B cell (primary cell): ENCODE results near the gene AUNIP. TPM values are rescaled to one million over a fixed set of nuclear protein-coding genes. Genes with fewer than 3 reads are reported as not detected.

Experiments
- ATAC-seq: fragments of 200-7000 bp; cut with Tn5 transposase; one replicate; pipeline ENCODE4 v1.10.0; 2021; ENCODE audit warnings: low read depth, mild to moderate bottlenecking, moderate number of reproducible peaks, moderate library complexity
- CTCF ChIA-PET: fragments of 350-600 bp; sonication (Branson Sonifier 250); formaldehyde crosslinking; loops from one replicate; lab custom pipeline; 2021; ENCODE audit warnings: antibody characterized with exemption, inconsistent platforms; lab: Charles Lee
- POLR2A ChIA-PET: fragments of 350-600 bp; sonication (Branson Sonifier 250); formaldehyde crosslinking; loops from one replicate; lab custom pipeline; 2021; ENCODE audit warnings: antibody characterized with exemption; lab: Charles Lee
- DNase-seq: peaks from one replicate; pipeline ENCODE4 v3.0.0; 2013
- H2AFZ ChIP-seq: 2 replicates; pipeline ENCODE4 v1.6.1; 2012; ENCODE audit warnings: mild to moderate bottlenecking, low read depth, low read length; ENCODE audit not compliant: insufficient read depth, poor library complexity, severe bottlenecking
- H3K27ac ChIP-seq, 2 donors: 1 replicate in 1 of 2; 2 replicates in 1 of 2; pipeline ENCODE4 v1.5.1; 2012 to 2013; ENCODE audit warnings: low read length in 2 of 2, mild to moderate bottlenecking in 2 of 2, moderate library complexity in 1 of 2
- H3K27me3 ChIP-seq, 4 experiments: fragments of 200-600 bp in 1 of 4; sonication (generic) in 1 of 4; replicated peaks in 1 of 4; 1 replicate in 2 of 4; 2 replicates in 2 of 4; pipeline versions ENCODE4 v1.6.1 to v1.7.0; 2013 to 2016; ENCODE audit warnings: low read length in 3 of 4, mild to moderate bottlenecking in 2 of 4, mixed read lengths in 1 of 4, moderate library complexity in 1 of 4; ENCODE audit not compliant: insufficient read depth in 4 of 4, control insufficient read depth in 3 of 4; ENCODE audit errors: control extremely low read depth in 1 of 4
- H3K36me3 ChIP-seq, 2 experiments: replicated peaks in 1 of 2; 1 replicate in 1 of 2; 2 replicates in 1 of 2; pipeline versions ENCODE4 v1.6.1 to v1.7.1; 2013; ENCODE audit warnings: low read length in 1 of 2; ENCODE audit not compliant: insufficient read depth in 2 of 2, control insufficient read depth in 1 of 2; ENCODE audit errors: control extremely low read depth in 1 of 2, extremely low read depth in 1 of 2
- H3K4me1 ChIP-seq, 2 donors: fragments of 200-600 bp in 1 of 2; sonication (generic) in 1 of 2; 1 replicate in 1 of 2; 2 replicates in 1 of 2; pipeline versions ENCODE4 v1.5.1 to v1.6.1; 2013 to 2017; ENCODE audit warnings: low read length in 2 of 2; ENCODE audit not compliant: control insufficient read depth in 2 of 2, insufficient read depth in 2 of 2
- H3K4me2 ChIP-seq: replicated peaks from 2 replicates; pipeline ENCODE3; 2012; ENCODE audit warnings: mild to moderate bottlenecking, low read depth, low read length; ENCODE audit not compliant: poor library complexity, severe bottlenecking
- H3K4me3 ChIP-seq, 5 experiments: fragments of 200-600 bp in 1 of 5; sonication (generic) in 1 of 5; 1 replicate in 3 of 5; 2 replicates in 2 of 5; pipeline versions ENCODE4 v1.5.1 to v1.7.0; 2011 to 2016; ENCODE audit warnings: low read length in 4 of 5, mild to moderate bottlenecking in 4 of 5, low read depth in 2 of 5, control low read depth in 1 of 5, moderate library complexity in 1 of 5; ENCODE audit not compliant: insufficient read depth in 1 of 5; ENCODE audit errors: control extremely low read depth in 1 of 5, extremely low read depth in 1 of 5
- H3K79me2 ChIP-seq: fragments of 200-600 bp; sonication (generic); one replicate; pipeline ENCODE4 v1.6.0; 2016; ENCODE audit warnings: low read length; ENCODE audit not compliant: control insufficient read depth, insufficient read depth
- H3K9ac ChIP-seq: fragments of 200-600 bp; sonication (generic); 2 replicates; pipeline ENCODE4 v1.6.1; 2017; ENCODE audit warnings: mild to moderate bottlenecking, low read length, moderate library complexity
- H3K9me3 ChIP-seq, 3 donors: one replicate each; pipeline versions ENCODE4 v1.6.1 to v1.7.1; 2013; ENCODE audit warnings: low read length in 2 of 3; ENCODE audit not compliant: control insufficient read depth in 2 of 3, insufficient read depth in 1 of 3; ENCODE audit errors: control extremely low read depth in 1 of 3
- H4K20me1 ChIP-seq: 2 replicates; pipeline ENCODE4 v1.6.0; 2012; ENCODE audit warnings: mild to moderate bottlenecking, low read length; ENCODE audit not compliant: insufficient read depth, control insufficient read depth, poor library complexity, severe bottlenecking
- H3K27ac Mint-ChIP-seq: one replicate; pipeline ENCODE4 v1.8.0; 2021; ENCODE audit warnings: mixed read lengths
- H3K27me3 Mint-ChIP-seq: one replicate; pipeline ENCODE4 v1.8.0; 2021; ENCODE audit warnings: mixed read lengths
- H3K4me1 Mint-ChIP-seq: one replicate; pipeline ENCODE4 v1.8.0; 2021; ENCODE audit warnings: mixed read lengths
- H3K4me3 Mint-ChIP-seq: one replicate; pipeline ENCODE4 v1.8.0; 2021; ENCODE audit warnings: mixed read lengths
- H3K9me3 Mint-ChIP-seq: one replicate; pipeline ENCODE4 v1.8.0; 2022; ENCODE audit warnings: mixed read lengths; ENCODE audit not compliant: insufficient read depth
- EZH2 ChIP-seq: IDR thresholded peaks from 2 replicates; pipeline ENCODE4 v1.6.1; 2012; ENCODE audit warnings: borderline replicate concordance, low read depth, mild to moderate bottlenecking, moderate library complexity, low read length; ENCODE audit not compliant: insufficient read depth, poor library complexity, severe bottlenecking
- WGBS: methylation state at CpG from one replicate; pipeline ENCODE4 v1.1.5; 2013; ENCODE audit warnings: missing lambda C conversion rate; ENCODE audit not compliant: insufficient coverage; 5-methylcytosine and 5-hydroxymethylcytosine counted together
- intact Hi-C: fragments of 100-400 bp; cut with micrococcal nuclease; formaldehyde crosslinking; loops from one replicate; pipeline ENCODE4 v1.10.0; 2022
- polyA plus RNA-seq: library from polyadenylated mRNA; depleted of rRNA; stranded (reverse); fragments of >200 nt; gene quantifications from 2 replicates; pipeline ENCODE4 v1.2.3, GENCODE V29; 2012
- total RNA-seq, 2 donors: library from RNA; stranded (reverse); fragments of 120-200 nt in 1 of 2; gene quantifications; 1 replicate in 1 of 2; 2 replicates in 1 of 2; pipeline versions ENCODE4 v1.2.3 to v1.2.4, GENCODE V29; 2013 to 2022
- TF ChIP-seq, protein P1 (sequence below): fragments of 200-600 bp; IDR thresholded peaks from one replicate; pipeline ENCODE4 v1.8.0; 2022; ENCODE audit warnings: antibody characterized with exemption, mild to moderate bottlenecking

The AUNIP gene
- total and polyA plus RNA-seq, 2 donors (not counting 1 experiment from before 2014, with no cell fraction given), result 0.27 TPM; not detected in 1

DNA sequence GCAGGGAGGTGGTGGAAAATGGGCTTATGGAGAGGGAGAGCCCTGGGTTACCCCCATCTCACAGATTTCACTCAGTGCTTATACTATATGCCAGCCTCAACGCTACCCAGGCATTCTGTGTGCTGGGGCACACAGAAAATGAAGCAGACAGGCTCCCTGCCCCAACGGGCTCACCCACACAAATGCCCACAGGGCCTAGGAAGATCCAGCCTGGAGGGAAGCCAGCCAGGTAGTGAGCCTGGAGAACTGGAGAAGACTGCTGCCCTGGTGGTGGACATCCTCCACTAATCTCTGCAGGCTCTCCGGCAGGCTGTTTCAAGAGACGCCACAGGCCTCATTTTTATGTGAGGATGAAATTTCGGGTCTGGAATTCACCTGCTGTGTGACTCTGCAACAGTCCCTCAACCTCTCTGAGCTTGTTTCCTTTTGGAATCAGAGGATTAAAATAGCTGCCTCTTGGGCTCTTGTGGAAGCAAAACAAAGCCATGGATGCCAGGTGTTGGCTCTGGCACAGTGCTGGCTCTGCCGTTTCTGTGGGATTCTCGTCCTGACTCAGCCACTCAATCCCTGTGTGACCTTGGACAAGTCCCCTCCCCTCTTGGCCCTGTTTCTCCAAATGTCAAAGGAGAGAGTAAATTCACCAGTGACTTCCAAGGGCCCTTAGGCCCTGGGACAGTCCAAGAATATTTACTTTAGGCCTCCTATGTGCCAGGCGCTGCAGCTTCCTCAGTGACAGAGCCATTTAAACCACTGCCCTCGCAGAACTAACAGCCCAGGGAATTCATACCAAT, 12.6 kb upstream of the AUNIP start:
- H3K4me3 Mint-ChIP-seq, result no peak overlapping the region
- CTCF ChIA-PET, result no interaction called here
- no peak for ATAC-seq
- no peaks in the 10 kb centered on the region for H4K20me1 ChIP-seq
- H3K27me3 Mint-ChIP-seq, result no peaks in the 10 kb centered on the region
- TF ChIP-seq, protein P1, sequence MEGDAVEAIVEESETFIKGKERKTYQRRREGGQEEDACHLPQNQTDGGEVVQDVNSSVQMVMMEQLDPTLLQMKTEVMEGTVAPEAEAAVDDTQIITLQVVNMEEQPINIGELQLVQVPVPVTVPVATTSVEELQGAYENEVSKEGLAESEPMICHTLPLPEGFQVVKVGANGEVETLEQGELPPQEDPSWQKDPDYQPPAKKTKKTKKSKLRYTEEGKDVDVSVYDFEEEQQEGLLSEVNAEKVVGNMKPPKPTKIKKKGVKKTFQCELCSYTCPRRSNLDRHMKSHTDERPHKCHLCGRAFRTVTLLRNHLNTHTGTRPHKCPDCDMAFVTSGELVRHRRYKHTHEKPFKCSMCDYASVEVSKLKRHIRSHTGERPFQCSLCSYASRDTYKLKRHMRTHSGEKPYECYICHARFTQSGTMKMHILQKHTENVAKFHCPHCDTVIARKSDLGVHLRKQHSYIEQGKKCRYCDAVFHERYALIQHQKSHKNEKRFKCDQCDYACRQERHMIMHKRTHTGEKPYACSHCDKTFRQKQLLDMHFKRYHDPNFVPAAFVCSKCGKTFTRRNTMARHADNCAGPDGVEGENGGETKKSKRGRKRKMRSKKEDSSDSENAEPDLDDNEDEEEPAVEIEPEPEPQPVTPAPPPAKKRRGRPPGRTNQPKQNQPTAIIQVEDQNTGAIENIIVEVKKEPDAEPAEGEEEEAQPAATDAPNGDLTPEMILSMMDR, result no peak
- TF ChIP-seq EZH2, result no peak
- POLR2A ChIA-PET, result interaction anchor here (0.6 kb wide), 1 partner anchor 99 kb away, joined by 3 read pairs; no protein-coding TSS in a partner anchor
- H3K36me3 ChIP-seq, result no peaks in the 10 kb centered on the region
- no peaks in the 10 kb centered on the region for H3K9me3 ChIP-seq
- no peak for DNase-seq
- H3K9ac ChIP-seq, result no peak overlapping the region
- H3K27me3 ChIP-seq, result no peaks in the 10 kb centered on the region
- H3K27ac ChIP-seq, result no peak overlapping the region
- H3K4me1 Mint-ChIP-seq, result peaks cover 20% of the 10 kb centered on the region
- no peaks in the 10 kb centered on the region for H3K9me3 Mint-ChIP-seq
- no peak overlapping the region for H2AFZ ChIP-seq
- H3K4me2 ChIP-seq, result no peak overlapping the region
- H3K79me2 ChIP-seq, result no peaks in the 10 kb centered on the region
- no peak overlapping the region for H3K4me3 ChIP-seq
- intact Hi-C loops, result no loop called here
- peaks cover 21 to 41% of the 10 kb centered on the region in 2 donors for H3K4me1 ChIP-seq
- 87% methylated on average over 7 of the region's 9 CpGs for WGBS
- H3K27ac Mint-ChIP-seq, result peak overlapping the region; percentile 41

DNA sequence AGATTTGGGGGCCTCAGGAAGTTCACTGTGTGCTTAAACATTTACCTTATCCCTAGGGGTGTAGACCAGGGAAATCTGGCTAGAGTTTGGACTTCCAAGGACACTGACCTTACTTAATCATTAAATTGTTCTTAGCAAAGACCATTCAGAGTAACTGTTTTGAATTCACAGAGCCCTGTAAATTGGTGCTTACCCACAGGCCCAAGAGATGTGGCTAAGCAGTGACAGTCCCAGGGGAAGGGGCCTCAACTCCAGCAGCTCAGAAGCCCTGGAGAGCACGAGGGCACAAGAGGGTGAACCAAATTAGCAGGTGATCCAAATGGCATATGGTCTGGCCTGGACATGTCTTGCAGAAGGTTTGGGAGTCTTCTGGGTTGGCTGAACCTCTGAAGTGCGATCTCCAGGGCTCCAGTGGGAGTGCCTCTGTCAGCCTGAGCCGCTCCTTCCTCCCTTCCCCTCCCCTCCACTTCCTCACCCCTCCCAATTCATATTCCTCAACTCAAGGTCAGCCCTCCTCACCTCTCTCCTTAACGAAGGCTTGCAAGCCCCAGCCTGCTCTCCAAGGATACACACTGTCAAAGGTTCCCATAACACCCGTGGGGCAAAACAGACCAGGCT, 11.9 kb upstream of the AUNIP start:
- H3K36me3 ChIP-seq, result no peaks in the 10 kb centered on the region
- H3K79me2 ChIP-seq, result no peaks in the 10 kb centered on the region
- DNase-seq, result no peak
- H3K4me1 ChIP-seq, result peaks cover 21 to 40% of the 10 kb centered on the region in 2 donors
- peak overlapping the region; percentile 6 for H3K27ac Mint-ChIP-seq
- no peak overlapping the region for H2AFZ ChIP-seq
- no peak for TF ChIP-seq EZH2
- TF ChIP-seq, protein P1, result no peak
- peaks cover 20% of the 10 kb centered on the region for H3K4me1 Mint-ChIP-seq
- no peak overlapping the region for H3K9ac ChIP-seq
- H3K27me3 ChIP-seq, result no peaks in the 10 kb centered on the region
- no peak for ATAC-seq
- H3K9me3 Mint-ChIP-seq, result no peaks in the 10 kb centered on the region
- H3K27me3 Mint-ChIP-seq, result no peaks in the 10 kb centered on the region
- 30% methylated on average over 4 of the region's 5 CpGs for WGBS
- intact Hi-C loops, result no loop called here
- ChIA-PET POLR2A (interaction anchor here (0.6 kb wide), 1 partner anchor 101 kb away, joined by 5 read pairs; no protein-coding TSS in a partner anchor), CTCF (no interaction called here)
- H3K4me3 Mint-ChIP-seq, result no peak overlapping the region
- no peak overlapping the region for H3K4me2 ChIP-seq
- H3K9me3 ChIP-seq, result no peaks in the 10 kb centered on the region
- no peaks in the 10 kb centered on the region for H4K20me1 ChIP-seq
- H3K4me3 ChIP-seq, result no peak overlapping the region
- H3K27ac ChIP-seq, result no peak overlapping the region
